Upper lobe of left lung (tissue), 6 donors: ENCODE data around the gene PTGER1. TPM values are rescaled to one million over a fixed set of nuclear protein-coding genes. Genes with fewer than 3 reads are reported as not detected.

ENCODE experiments used
- ATAC-seq, 2 donors: fragments of 200-7000 bp; cut with Tn5 transposase; one replicate each; pipeline ENCODE4 v1.9.1; 2022; ENCODE audit warnings: mild to moderate bottlenecking in 2 of 2, moderate library complexity in 2 of 2; ENCODE audit not compliant: low FRiP score in 2 of 2
- DNase-seq, 2 donors: peaks; one replicate each; pipeline ENCODE4 v3.0.0-alpha.2; 2019 to 2020
- H3K27ac ChIP-seq, 4 donors: fragments of 200-600 bp; sonication (generic); one replicate each; pipeline ENCODE4 v1.5.1; 2016 to 2019
- H3K27me3 ChIP-seq, 4 donors: fragments of 200-600 bp; sonication (generic); one replicate each; pipeline ENCODE4 v1.5.1; 2017 to 2019
- H3K36me3 ChIP-seq, 4 donors: fragments of 200-600 bp; sonication (generic); one replicate each; pipeline ENCODE4 v1.5.1; 2016 to 2019
- H3K4me1 ChIP-seq, 4 donors: fragments of 200-600 bp; sonication (generic); one replicate each; pipeline ENCODE4 v1.5.1; 2018 to 2019
- H3K4me3 ChIP-seq, 4 donors: fragments of 200-600 bp; sonication (generic); one replicate each; pipeline ENCODE4 v1.5.1; 2017 to 2019; ENCODE audit warnings: mild to moderate bottlenecking in 2 of 4, moderate library complexity in 1 of 4
- H3K9me3 ChIP-seq, 4 donors: fragments of 200-600 bp; sonication (generic); one replicate each; pipeline ENCODE4 v1.5.1; 2018 to 2019
- EP300 ChIP-seq, 4 donors: sonication (generic); formaldehyde crosslinking; IDR thresholded peaks; one replicate each; pipeline ENCODE4 v1.5.1; 2017; ENCODE audit warnings: antibody characterized with exemption in 4 of 4, control low read depth in 2 of 4
- POLR2A ChIP-seq, 4 donors: fragments of 450-650 bp; IDR thresholded peaks; one replicate each; pipeline ENCODE4 v1.5.1; 2016 to 2017; ENCODE audit warnings: antibody characterized with exemption in 4 of 4, mild to moderate bottlenecking in 2 of 4
- POLR2AphosphoS5 ChIP-seq, 2 donors: sonication (generic); formaldehyde crosslinking; IDR thresholded peaks; one replicate each; pipeline ENCODE4 v1.5.1; 2017; ENCODE audit warnings: antibody characterized with exemption in 2 of 2
- WGBS, 2 donors: methylation state at CpG; one replicate each; pipeline ENCODE4 v1.1.5; 2017 to 2018; 5-methylcytosine and 5-hydroxymethylcytosine counted together
- total RNA-seq, 6 donors: library from RNA; depleted of rRNA in 4 of 6; stranded (reverse); fragments of >200 nt in 4 of 6; gene quantifications; one replicate each; pipeline versions ENCODE4 v1.1.0 to v1.2.1, GENCODE V29; 2016 to 2021
- TF ChIP-seq, protein P1 (sequence below), 6 experiments: fragments of 450-650 bp in 4 of 6; fragments of 200-600 bp in 2 of 6; sonication (generic) in 2 of 6; IDR thresholded peaks; one replicate each; pipeline ENCODE4 v1.5.1; 2016 to 2019; ENCODE audit warnings: antibody characterized with exemption in 6 of 6
- donor health status: DM: no; HTN: no; CAD: no; lungs with moderate emphysema.
- donor health status: DM: no; HTN: yes; CAD: no; lungs with severe emphysema.

Gene PTGER1
- total RNA-seq, 6 donors from 2014 or later = 0.59 to 3.9 (median 1.7) TPM; not detected in 3

DNA sequence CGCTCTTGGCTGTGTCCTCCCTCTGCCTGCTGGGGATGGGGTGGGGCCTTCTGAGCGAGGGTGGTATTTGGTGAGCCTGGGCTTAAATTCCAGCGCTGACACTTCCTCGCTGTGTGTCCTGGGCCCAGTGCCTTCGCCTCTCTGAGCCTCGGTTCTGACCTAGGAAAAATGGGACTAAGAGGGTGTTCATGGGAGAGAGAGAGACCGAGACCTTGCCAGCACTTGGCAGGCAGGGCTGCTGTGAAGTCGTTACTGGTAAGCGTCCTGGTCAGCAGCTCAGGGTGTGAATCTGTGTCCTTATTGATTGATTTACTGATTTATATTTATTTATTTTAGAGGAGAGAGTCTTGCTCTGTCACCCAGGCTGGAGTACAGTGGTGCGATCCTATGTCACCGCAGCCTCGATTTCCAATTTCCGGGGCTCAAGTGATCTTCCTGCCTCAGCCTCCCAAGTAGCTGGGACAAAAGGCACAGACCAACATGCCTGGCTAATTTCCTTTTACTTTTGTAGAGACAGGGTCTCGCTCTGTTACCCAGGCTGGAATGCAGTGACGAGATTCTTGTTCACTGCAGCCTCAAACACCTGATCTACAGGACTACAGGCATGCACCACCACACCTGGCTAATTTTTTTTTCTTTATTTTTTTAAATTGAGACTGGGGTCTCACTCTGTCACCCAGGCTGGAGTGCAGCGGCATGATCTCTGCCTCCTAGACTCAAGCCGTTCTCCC lies 39.7 kb downstream of the PTGER1 start:
- Histone ChIP-seq H3K27me3 (no peaks in the 10 kb centered on the region), H3K4me1 (peaks cover 62 to 79% (median 71%) of the 10 kb centered on the region in 4 donors), H3K36me3 (peaks cover 0 to 14% (median 2%) of the 10 kb centered on the region in 4 donors), H3K27ac (peak overlapping the region; percentile 85 to 93 (median 91)), H3K9me3 (no peaks in the 10 kb centered on the region), H3K4me3 (peak overlapping the region in 3 of 4 donors; percentile 80 to 96 (median 96))
- 64 to 83% methylated on average over 16 to 17 of the region's 17 CpGs for WGBS, 2 donors
- ATAC-seq (no peak), DNase-seq (no peak)
- TF ChIP-seq POLR2A (IDR thresholded peaks at IDR 0.05) = no peak
- TF ChIP-seq EP300 (IDR thresholded peaks at IDR 0.05) = no peak
- TF ChIP-seq, protein P1, sequence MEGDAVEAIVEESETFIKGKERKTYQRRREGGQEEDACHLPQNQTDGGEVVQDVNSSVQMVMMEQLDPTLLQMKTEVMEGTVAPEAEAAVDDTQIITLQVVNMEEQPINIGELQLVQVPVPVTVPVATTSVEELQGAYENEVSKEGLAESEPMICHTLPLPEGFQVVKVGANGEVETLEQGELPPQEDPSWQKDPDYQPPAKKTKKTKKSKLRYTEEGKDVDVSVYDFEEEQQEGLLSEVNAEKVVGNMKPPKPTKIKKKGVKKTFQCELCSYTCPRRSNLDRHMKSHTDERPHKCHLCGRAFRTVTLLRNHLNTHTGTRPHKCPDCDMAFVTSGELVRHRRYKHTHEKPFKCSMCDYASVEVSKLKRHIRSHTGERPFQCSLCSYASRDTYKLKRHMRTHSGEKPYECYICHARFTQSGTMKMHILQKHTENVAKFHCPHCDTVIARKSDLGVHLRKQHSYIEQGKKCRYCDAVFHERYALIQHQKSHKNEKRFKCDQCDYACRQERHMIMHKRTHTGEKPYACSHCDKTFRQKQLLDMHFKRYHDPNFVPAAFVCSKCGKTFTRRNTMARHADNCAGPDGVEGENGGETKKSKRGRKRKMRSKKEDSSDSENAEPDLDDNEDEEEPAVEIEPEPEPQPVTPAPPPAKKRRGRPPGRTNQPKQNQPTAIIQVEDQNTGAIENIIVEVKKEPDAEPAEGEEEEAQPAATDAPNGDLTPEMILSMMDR (IDR thresholded peaks at IDR 0.05) = no peak
- TF ChIP-seq POLR2AphosphoS5 (IDR thresholded peaks at IDR 0.05) = no peak

GRCh38 chr19:14434543-14435319 lies 40.4 kb downstream of the PTGER1 start:
- H3K4me3 ChIP-seq = peak overlapping the region; percentile 80 to 96 (median 95)
- H3K27ac ChIP-seq = peak overlapping the region; percentile 85 to 93 (median 91)
- H3K4me1 ChIP-seq = peaks cover 54 to 72% (median 64%) of the 10 kb centered on the region in 4 donors
- peak in 1 of 4 donors; percentile 33 for TF ChIP-seq POLR2A (IDR thresholded peaks at IDR 0.05)
- TF ChIP-seq, protein P1 (IDR thresholded peaks at IDR 0.05) = no peak
- peak in 2 of 4 donors; percentile 62 to 83 for TF ChIP-seq EP300 (IDR thresholded peaks at IDR 0.05)
- TF ChIP-seq POLR2AphosphoS5 (IDR thresholded peaks at IDR 0.05) = peak; percentile 71 to 79
- peaks cover 0 to 14% (median 2%) of the 10 kb centered on the region in 4 donors for H3K36me3 ChIP-seq
- H3K27me3 ChIP-seq = no peaks in the 10 kb centered on the region
- WGBS, 2 donors = 52 to 63% methylated on average over 16 to 18 of the region's 23 CpGs
- DNase-seq = peak in 1 of 2 donors; percentile 78
- peak; percentile 78 to 83 for ATAC-seq
- no peaks in the 10 kb centered on the region for H3K9me3 ChIP-seq

GRCh38 chr19:14433554-14434501 lies 41.3 kb downstream of the PTGER1 start:
- ATAC-seq = peak; percentile 35 to 41

More at GRCh38 chr19:14433554-14434501, 41.3 kb downstream of the PTGER1 start:
- TF ChIP-seq POLR2A (IDR thresholded peaks at IDR 0.05) (no peak), EP300 (IDR thresholded peaks at IDR 0.05) (no peak), POLR2AphosphoS5 (IDR thresholded peaks at IDR 0.05) (no peak)
- TF ChIP-seq, protein P1 (IDR thresholded peaks at IDR 0.05) = no peak
- H3K9me3 ChIP-seq = no peaks in the 10 kb centered on the region
- H3K4me3 ChIP-seq = peak overlapping the region; percentile 80 to 96 (median 95)
- peaks cover 0 to 14% (median 2%) of the 10 kb centered on the region in 4 donors for H3K36me3 ChIP-seq
- DNase-seq = peak; percentile 49 to 86
- peaks cover 45 to 63% (median 55%) of the 10 kb centered on the region in 4 donors for H3K4me1 ChIP-seq
- no peaks in the 10 kb centered on the region for H3K27me3 ChIP-seq
- WGBS, 2 donors = 4% methylated on average over 37 of the region's 52 CpGs; no CpG with 5 or more reads in 1 of the 2 donors
- H3K27ac ChIP-seq = peak overlapping the region; percentile 85 to 93 (median 91)
